MM.1S (cell line): ENCODE data around the gene HMGA1.

ENCODE experiments used
- CTCF ChIP-seq: fragments of 300-600 bp; sonication (generic); IDR thresholded peaks from 2 replicates; pipeline ENCODE4 v1.5.1; 2016; ENCODE audit warnings: antibody characterized with exemption, low read length, mixed read lengths
- EZH2 ChIP-seq: fragments of 300-600 bp; sonication (generic); optimal IDR thresholded peaks from 2 replicates; pipeline ENCODE3; 2017; ENCODE audit warnings: low read depth, mild to moderate bottlenecking, antibody characterized with exemption, low read length, mixed read lengths
- EZH2phosphoT487 ChIP-seq: fragments of 300-600 bp; sonication (generic); IDR thresholded peaks from 2 replicates; pipeline ENCODE4 v1.6.1; 2018; ENCODE audit warnings: antibody characterized with exemption, low read length

- TF ChIP-seq CTCF (no peak), EZH2 (no peak), EZH2phosphoT487 (no peak)
Observed at GRCh38 chr6:34234667-34235306, 1.9 kb upstream of the HMGA1 start.
